NT2/D1 (cell line): ENCODE measurements around the gene EVI5L.

ENCODE experiments used
- SUZ12 ChIP-seq: IDR thresholded peaks from 2 replicates; pipeline ENCODE4 v1.6.1; 2011; ENCODE audit not compliant: insufficient read length, insufficient read depth; ENCODE audit errors: extremely low read depth
- YY1 ChIP-seq: IDR thresholded peaks from 2 replicates; pipeline ENCODE4 v1.6.1; 2011; ENCODE audit not compliant: insufficient read length, insufficient read depth
- ZNF274 ChIP-seq: IDR thresholded peaks from 2 replicates; pipeline ENCODE4 v1.6.1; 2011; ENCODE audit warnings: mild to moderate bottlenecking, low read depth, low read length

GRCh38 chr19:7799640-7800355 is 30.2 kb upstream of the EVI5L start:
- no peak for TF ChIP-seq SUZ12
- TF ChIP-seq YY1 = no peak
- TF ChIP-seq ZNF274 = no peak
